Sigmoid colon (tissue), 7 donors: ENCODE results near the gene RNASEH2A. TPM values are rescaled to one million over a fixed set of nuclear protein-coding genes. Genes with fewer than 3 reads are reported as not detected.
"Not testable (repeated sequence)": the region's sequence is repeated elsewhere in the genome, so short reads cannot be mapped to it uniquely, and the experiment has no call there.

Source experiments
- DNase-seq: peaks from one replicate; pipeline ENCODE4 v3.0.0-alpha.2; 2019
- H3K27ac ChIP-seq, 4 donors: fragments of 200-600 bp; sonication (generic); one replicate each; pipeline ENCODE4 v1.5.1; 2016 to 2019; ENCODE audit warnings: mild to moderate bottlenecking in 1 of 4
- H3K27me3 ChIP-seq, 3 donors: fragments of 200-600 bp; sonication (generic); one replicate each; pipeline ENCODE4 v1.5.1; 2019; ENCODE audit warnings: mild to moderate bottlenecking in 1 of 3
- H3K36me3 ChIP-seq, 4 donors: fragments of 200-600 bp; sonication (generic); one replicate each; pipeline ENCODE4 v1.5.1; 2016 to 2019
- H3K4me1 ChIP-seq, 4 donors: fragments of 200-600 bp; sonication (generic); one replicate each; pipeline ENCODE4 v1.5.1; 2017 to 2019
- H3K4me3 ChIP-seq, 4 donors: fragments of 200-600 bp; sonication (generic); one replicate each; pipeline ENCODE4 v1.5.1; 2017 to 2019; ENCODE audit warnings: mild to moderate bottlenecking in 2 of 4, moderate library complexity in 1 of 4
- H3K9me3 ChIP-seq, 4 donors: fragments of 200-600 bp in 3 of 4; sonication (generic) in 3 of 4; one replicate each; pipeline versions ENCODE4 v1.5.1 to v1.6.1; 2013 to 2019
- CTCF ChIP-seq, 4 experiments: fragments of 450-650 bp in 3 of 4; fragments of 200-600 bp in 1 of 4; IDR thresholded peaks; one replicate each; pipeline ENCODE4 v1.5.1; 2016 to 2019; ENCODE audit warnings: antibody characterized with exemption in 4 of 4, mild to moderate bottlenecking in 3 of 4, moderate library complexity in 2 of 4
- EP300 ChIP-seq, 4 donors: sonication (generic); formaldehyde crosslinking; IDR thresholded peaks; one replicate each; pipeline ENCODE4 v1.6.1; 2017; ENCODE audit warnings: antibody characterized with exemption in 4 of 4
- POLR2A ChIP-seq, 2 donors: fragments of 450-650 bp; IDR thresholded peaks; one replicate each; pipeline ENCODE4 v1.6.1; 2016; ENCODE audit warnings: antibody characterized with exemption in 2 of 2, mild to moderate bottlenecking in 2 of 2, moderate library complexity in 2 of 2
- POLR2AphosphoS5 ChIP-seq, 4 donors: sonication (generic); formaldehyde crosslinking; IDR thresholded peaks; one replicate each; pipeline ENCODE4 v1.6.1; 2017; ENCODE audit warnings: antibody characterized with exemption in 4 of 4
- WGBS, 2 donors: extraction: QIAGEN DNeasy Blood & Tissue Kit; methylation state at CpG; one replicate each; pipeline ENCODE4 v1.1.7; 2013; 5-methylcytosine and 5-hydroxymethylcytosine counted together
- intact Hi-C: fragments of 100-400 bp; cut with DNase I; formaldehyde crosslinking; loops from one replicate; pipeline ENCODE4 v1.15.1; 2023
- polyA plus RNA-seq, 3 donors: library from polyadenylated mRNA; stranded (reverse); fragments of 200-250 nt; gene quantifications; one replicate each; pipeline ENCODE4 v1.2.3, GENCODE V29; 2013
- total RNA-seq, 4 donors: library from RNA; depleted of rRNA; stranded (reverse); fragments of >200 nt; gene quantifications; one replicate each; pipeline ENCODE4 v1.1.0, GENCODE V29; 2016
- donor health status: healthy with polysubstance abuse.
- donor health status: Bipolar disorder and iron deficiency.
- donor health status: healthy.

Gene RNASEH2A
- total and polyA plus RNA-seq, 7 donors, result 1.9 to 22.1 (median 3.7) TPM

- no peak overlapping the region for H3K27ac ChIP-seq
- H3K4me3 ChIP-seq, result no peak overlapping the region
- no peaks in the 10 kb centered on the region for H3K9me3 ChIP-seq
- H3K27me3 ChIP-seq, result no peaks in the 10 kb centered on the region
- no peak for DNase-seq
- WGBS, 2 donors, result 93 to 95% methylated on average over 26 of the region's 26 CpGs
- peaks cover 0 to 14% (median 11%) of the 10 kb centered on the region in 4 donors for H3K36me3 ChIP-seq
- intact Hi-C loops, result loop anchor here (5.0 kb wide), 1 partner anchor 37 kb away; no protein-coding TSS in a partner anchor
- H3K4me1 ChIP-seq, result peaks cover 0 to 39% (median 31%) of the 10 kb centered on the region in 4 donors
- TF ChIP-seq EP300 (IDR thresholded peaks at IDR 0.05), result no peak
- TF ChIP-seq CTCF (IDR thresholded peaks at IDR 0.05), result no peak
- TF ChIP-seq POLR2AphosphoS5 (IDR thresholded peaks at IDR 0.05), result no peak
- TF ChIP-seq POLR2A (IDR thresholded peaks at IDR 0.05), result no peak
Measured at GRCh38 chr19:12804051-12804450, 2.3 kb upstream of the RNASEH2A start.

- 96% methylated on average over 7 of the region's 7 CpGs for WGBS, 2 donors
Measured at GRCh38 chr19:12815088-12815487, 8.7 kb downstream of the RNASEH2A start.

GRCh38 chr19:12817188-12817587, 10.8 kb downstream of the RNASEH2A start:
- H3K4me3 ChIP-seq, intact Hi-C loops, H3K27ac ChIP-seq, DNase-seq, H3K27me3 ChIP-seq, H3K36me3 ChIP-seq, H3K9me3 ChIP-seq, H3K4me1 ChIP-seq: not testable (repeated sequence)
- 86 to 90% methylated on average over 6 of the region's 6 CpGs for WGBS, 2 donors

More at GRCh38 chr19:12815088-12815487, 8.7 kb downstream of the RNASEH2A start:
- Histone ChIP-seq H3K9me3 (no peaks in the 10 kb centered on the region), H3K4me1 (no peaks in the 10 kb centered on the region), H3K27me3 (no peaks in the 10 kb centered on the region), H3K4me3 (no peak overlapping the region), H3K27ac (no peak overlapping the region), H3K36me3 (peaks cover 0 to 5% (median 3%) of the 10 kb centered on the region in 4 donors)
- intact Hi-C loops, result no loop called here
- TF ChIP-seq EP300 (IDR thresholded peaks at IDR 0.05), result no peak
- no peak for TF ChIP-seq POLR2A (IDR thresholded peaks at IDR 0.05)
- no peak for TF ChIP-seq CTCF (IDR thresholded peaks at IDR 0.05)
- DNase-seq, result no peak

GRCh38 chr19:12817810-12818209, 11.4 kb downstream of the RNASEH2A start:
- H3K4me3 ChIP-seq, H3K27ac ChIP-seq, H3K4me1 ChIP-seq, H3K9me3 ChIP-seq, H3K27me3 ChIP-seq, DNase-seq, intact Hi-C loops, H3K36me3 ChIP-seq: not testable (repeated sequence)
- 91 to 94% methylated on average over 11 of the region's 11 CpGs for WGBS, 2 donors

- peaks cover 0 to 4% (median 2%) of the 10 kb centered on the region in 4 donors for H3K4me1 ChIP-seq
- no peak for TF ChIP-seq CTCF (IDR thresholded peaks at IDR 0.05)
- TF ChIP-seq EP300 (IDR thresholded peaks at IDR 0.05), result no peak
- TF ChIP-seq POLR2A (IDR thresholded peaks at IDR 0.05), result no peak
- TF ChIP-seq POLR2AphosphoS5 (IDR thresholded peaks at IDR 0.05), result no peak
- no peaks in the 10 kb centered on the region for H3K36me3 ChIP-seq
- no peak overlapping the region for H3K27ac ChIP-seq
- intact Hi-C loops, result no loop called here
- no peaks in the 10 kb centered on the region for H3K9me3 ChIP-seq
- DNase-seq, result no peak
- H3K27me3 ChIP-seq, result peaks cover 4 to 33% (median 23%) of the 10 kb centered on the region in 3 donors
- 84 to 87% methylated on average over 2 of the region's 2 CpGs for whole genome bisulfite sequencing, 2 donors
- H3K4me3 ChIP-seq, result no peak overlapping the region
Measured at GRCh38 chr19:12821761-12822160, 15.4 kb downstream of the RNASEH2A start.
